HepG2 (cell line): ENCODE measurements around the gene HYAL1. TPM values are rescaled to one million over a fixed set of nuclear protein-coding genes. Genes with fewer than 3 reads are reported as not detected.

Experiments
- CSRNP1 ChIP-seq: sonication (generic); formaldehyde crosslinking; IDR thresholded peaks from 2 replicates; pipeline ENCODE4 v1.8.1; 2023; ENCODE audit warnings: mild to moderate bottlenecking, missing genetic modification reagents
- ERF ChIP-seq: IDR thresholded peaks from 2 replicates; pipeline ENCODE4 v1.6.1; 2018; ENCODE audit warnings: missing biosample characterization, missing genetic modification reagents
- FOXO1 ChIP-seq: sonication (generic); formaldehyde crosslinking; IDR thresholded peaks from 2 replicates; pipeline ENCODE4 v1.4.0; 2020; ENCODE audit warnings: missing genetic modification reagents
- FOXO4 ChIP-seq: sonication (generic); formaldehyde crosslinking; conservative IDR thresholded peaks from 2 replicates; pipeline ENCODE4 v1.8.1; 2023; ENCODE audit warnings: missing genetic modification reagents
- GMEB1 ChIP-seq: sonication (generic); formaldehyde crosslinking; IDR thresholded peaks from 2 replicates; pipeline ENCODE4 v1.5.1; 2020; ENCODE audit warnings: missing genetic modification reagents, mild to moderate bottlenecking, borderline replicate concordance
- GMEB2 ChIP-seq: IDR thresholded peaks from 2 replicates; pipeline ENCODE4 v1.6.1; 2016; ENCODE audit warnings: missing biosample characterization, missing genetic modification reagents, low read depth
- HNRNPL ChIP-seq: fragments of 200-400 bp; formaldehyde crosslinking; IDR thresholded peaks from 2 replicates; pipeline ENCODE4 v1.6.1; 2017; ENCODE audit warnings: mild to moderate bottlenecking, low read depth, low read length
- KLF12 ChIP-seq: sonication (generic); formaldehyde crosslinking; IDR thresholded peaks from 2 replicates; pipeline ENCODE4 v1.4.0; 2020; ENCODE audit warnings: missing genetic modification reagents, borderline replicate concordance
- MIER3 ChIP-seq: IDR thresholded peaks from 2 replicates; pipeline ENCODE4 v1.6.1; 2016; ENCODE audit warnings: missing compliant biosample characterization, borderline replicate concordance
- MLXIP ChIP-seq: sonication (generic); formaldehyde crosslinking; IDR thresholded peaks from 2 replicates; pipeline ENCODE4 v1.9.0; 2021; ENCODE audit warnings: missing genetic modification reagents, borderline replicate concordance
- MXD3 ChIP-seq: IDR thresholded peaks from 2 replicates; pipeline ENCODE4 v1.6.1; 2016; ENCODE audit warnings: mild to moderate bottlenecking, missing biosample characterization, missing genetic modification reagents
- NFE2L1 ChIP-seq: sonication (generic); formaldehyde crosslinking; IDR thresholded peaks from 2 replicates; pipeline ENCODE4 v1.4.0; 2020; ENCODE audit warnings: missing genetic modification reagents, mild to moderate bottlenecking, borderline replicate concordance
- NR2F2 ChIP-seq: IDR thresholded peaks from 2 replicates; pipeline ENCODE4 v1.6.1; 2012; ENCODE audit warnings: low read depth, inconsistent platforms, borderline replicate concordance
- POGZ ChIP-seq: sonication (generic); formaldehyde crosslinking; IDR thresholded peaks from 2 replicates; pipeline ENCODE4 v1.4.0; 2020; ENCODE audit warnings: mild to moderate bottlenecking, missing genetic modification reagents
- SIX4 ChIP-seq: sonication (generic); formaldehyde crosslinking; IDR thresholded peaks from 2 replicates; pipeline ENCODE4 v1.4.0; 2020; ENCODE audit warnings: missing genetic modification reagents
- SMARCE1 ChIP-seq: fragments of 450-650 bp; IDR thresholded peaks from 2 replicates; pipeline ENCODE4 v1.6.1; 2017; ENCODE audit warnings: borderline replicate concordance
- ZBTB8A ChIP-seq: sonication (generic); formaldehyde crosslinking; IDR thresholded peaks from 2 replicates; pipeline ENCODE4 v1.4.0; 2020; ENCODE audit warnings: mild to moderate bottlenecking, low read depth, missing genetic modification reagents, borderline replicate concordance
- ZNF343 ChIP-seq: sonication (generic); formaldehyde crosslinking; IDR thresholded peaks from 2 replicates; pipeline ENCODE4 v1.4.0; 2020; ENCODE audit warnings: mild to moderate bottlenecking, missing genetic modification reagents
- polyA plus RNA-seq, 8 experiments: library from polyadenylated mRNA; depleted of rRNA in 3 of 8; stranded (reverse) in 7 of 8; unstranded in 1 of 8; fragments of >200 nt; fragmentation: Illumina TruSeq in 4 of 8; extraction: Trizol in 4 of 8; gene quantifications; 2 replicates each; pipeline versions ENCODE4 v1.2.1 to v1.2.3, GENCODE V29; 2011 to 2016; ENCODE audit warnings: low read depth in 4 of 8, missing spikeins in 1 of 8, mixed read lengths in 1 of 8; ENCODE audit not compliant: insufficient read depth in 1 of 8
- total RNA-seq, 5 experiments: library from RNA; depleted of rRNA; stranded (reverse); fragments of >200 nt; fragmentation: Illumina TruSeq; extraction: Trizol; gene quantifications; 2 replicates each; pipeline ENCODE4 v1.2.3, GENCODE V29; 2016; ENCODE audit warnings: low read depth in 1 of 5

The HYAL1 gene
- total and polyA plus RNA-seq, 2 of the 13 experiments (the other 11 are each of a cell fraction or from before 2014, with no cell fraction given) = 76.5 to 193 TPM

- peak; percentile 29; the same call in 1 of the 2 replicates for TF ChIP-seq GMEB1 (CRISPR knock-in tag)
- TF ChIP-seq MLXIP = no peak
- TF ChIP-seq FOXO1 = peak; percentile 53
- 0 out of 2 replicates have a peak, but pooled peaks have one; percentile 6 for TF ChIP-seq FOXO4 (CRISPR knock-in tag)
- TF ChIP-seq ERF = peak; percentile 76; the same call in 1 of the 2 replicates
- TF ChIP-seq ZBTB8A (CRISPR knock-in tag) = no peak
- TF ChIP-seq SMARCE1 = no peak
- no peak for TF ChIP-seq MXD3 (CRISPR knock-in tag)
- TF ChIP-seq SIX4 (CRISPR knock-in tag) = peak; percentile 46; the same call in 1 of the 2 replicates
- TF ChIP-seq KLF12 (CRISPR knock-in tag) = no peak
- peak; percentile 81 for TF ChIP-seq POGZ
- TF ChIP-seq HNRNPL = no peak
- TF ChIP-seq NFE2L1 (CRISPR knock-in tag) = no peak
- TF ChIP-seq CSRNP1 (CRISPR knock-in tag) = no peak
- TF ChIP-seq ZNF343 (CRISPR knock-in tag) = no peak
- no peak; the same call in 1 of the 2 replicates for TF ChIP-seq MIER3 (CRISPR knock-in tag)
- no peak for TF ChIP-seq GMEB2 (CRISPR knock-in tag)
- TF ChIP-seq NR2F2 = no peak
These were observed 30.3 kb downstream of the HYAL1 start (continued) for GRCh38 chr3:50272911-50273688.
